ENCODE data around the gene ANKZF1. TPM values are rescaled to one million over a fixed set of nuclear protein-coding genes. Genes with fewer than 3 reads are reported as not detected.

The ANKZF1 gene
- polyA plus RNA-seq, 1 of the 3 experiments (the other 2 are of a cell fraction) = 22.3 TPM

GRCh38 chr2:219213026-219213415 lies 16.6 kb upstream of the ANKZF1 start:
- Histone ChIP-seq H3K9ac (no peak overlapping the region), H3K27ac (ENCODE audit: low read depth in 2 of 2, low read length in 1 of 2) (no peak overlapping the region), H3K36me3 (replicated peaks in 1 of 2; ENCODE audit: control insufficient read depth in 1 of 2, insufficient read depth in 2 of 2, low read length in 1 of 2) (peaks cover 22 to 62% of the 10 kb centered on the region in 2 experiments), H4K20me1 (ENCODE audit: insufficient read depth) (no peaks in the 10 kb centered on the region), H3K4me1 (ENCODE audit: control insufficient read depth in 1 of 2, insufficient read depth in 2 of 2, low read depth in 1 of 2, low read length in 1 of 2) (peaks cover 5 to 21% of the 10 kb centered on the region in 2 experiments; a peak in 3 of 4 replicates), H3F3A (replicated peaks; ENCODE audit: insufficient read depth) (peaks cover 13% of the 10 kb centered on the region), H3K4me3 (ENCODE audit: low read depth in 2 of 2, low read length in 1 of 2) (no peak overlapping the region), H3K27me3 (ENCODE audit: insufficient read depth) (no peaks in the 10 kb centered on the region), H3K79me2 (ENCODE audit: insufficient read depth) (no peaks in the 10 kb centered on the region), H3K4me2 (no peak overlapping the region), H3K9me3 (no peaks in the 10 kb centered on the region), H3K9me2 (no peaks in the 10 kb centered on the region), H2AFZ (ENCODE audit: low read depth) (no peak overlapping the region)
- ChIA-PET CTCF (interaction anchor here (0.5 to 3.4 kb wide), 5 partner anchors 12 to 179 kb away, joined by 3 to 22 read pairs (median 3); partner anchors contain the start of gene NHEJ1), POLR2A (interaction anchor here (0.8 kb wide), 1 partner anchor 12 kb away, joined by 3 read pairs; no protein-coding TSS in a partner anchor)
- WGBS (ENCODE audit: low lambda C conversion rate) = 95% methylated on average over 8 of the region's 8 CpGs
- DNase-seq = no peak
- TF ChIP-seq RAD21 (IDR thresholded peaks at IDR 0.05; ENCODE audit: low read length) = no peak
- TF ChIP-seq SIN3A (IDR thresholded peaks at IDR 0.05; ENCODE audit: borderline replicate concordance, low read depth, low read length) = no peak
- no peak for TF ChIP-seq MEF2A (IDR thresholded peaks at IDR 0.05; ENCODE audit: borderline replicate concordance, low read depth)
- TF ChIP-seq RFX5 (IDR thresholded peaks at IDR 0.05; ENCODE audit: low read length) = no peak
- no peak for TF ChIP-seq POLR2AphosphoS5 (IDR thresholded peaks at IDR 0.05; ENCODE audit: low read depth, low read length)
- no peak for TF ChIP-seq MXI1 (IDR thresholded peaks at IDR 0.05; ENCODE audit: low read depth, low read length)
- TF ChIP-seq RCOR1 (IDR thresholded peaks at IDR 0.05; ENCODE audit: low read length) = no peak
- TF ChIP-seq FOXJ3 (CRISPR knock-in tag; IDR thresholded peaks at IDR 0.05) = no peak
- no peak for TF ChIP-seq FOXM1 (IDR thresholded peaks at IDR 0.05; ENCODE audit: low read depth)
- TF ChIP-seq CTCF (IDR thresholded peaks at IDR 0.05) = no peak
- TF ChIP-seq, protein P1, sequence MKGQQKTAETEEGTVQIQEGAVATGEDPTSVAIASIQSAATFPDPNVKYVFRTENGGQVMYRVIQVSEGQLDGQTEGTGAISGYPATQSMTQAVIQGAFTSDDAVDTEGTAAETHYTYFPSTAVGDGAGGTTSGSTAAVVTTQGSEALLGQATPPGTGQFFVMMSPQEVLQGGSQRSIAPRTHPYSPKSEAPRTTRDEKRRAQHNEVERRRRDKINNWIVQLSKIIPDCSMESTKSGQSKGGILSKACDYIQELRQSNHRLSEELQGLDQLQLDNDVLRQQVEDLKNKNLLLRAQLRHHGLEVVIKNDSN (IDR thresholded peaks at IDR 0.05; ENCODE audit: borderline replicate concordance, low read depth) = no peak
- no peak for TF ChIP-seq GATA2 (CRISPR knock-in tag; IDR thresholded peaks at IDR 0.05)
- no peak for TF ChIP-seq EZH2phosphoT487 (IDR thresholded peaks at IDR 0.05; ENCODE audit: borderline replicate concordance, low read depth)

- Histone ChIP-seq H3K36me3 (replicated peaks in 1 of 2; ENCODE audit: control insufficient read depth in 1 of 2, insufficient read depth in 2 of 2, low read length in 1 of 2) (peaks cover 18 to 58% of the 10 kb centered on the region in 2 experiments), H3K27ac (ENCODE audit: low read depth in 2 of 2, low read length in 1 of 2) (no peak overlapping the region), H3K9me3 (no peaks in the 10 kb centered on the region), H3K79me2 (ENCODE audit: insufficient read depth) (no peaks in the 10 kb centered on the region), H3K4me2 (no peak overlapping the region), H3K27me3 (ENCODE audit: insufficient read depth) (no peaks in the 10 kb centered on the region), H4K20me1 (ENCODE audit: insufficient read depth) (no peaks in the 10 kb centered on the region), H3K9me2 (no peaks in the 10 kb centered on the region), H2AFZ (ENCODE audit: low read depth) (no peak overlapping the region), H3F3A (replicated peaks; ENCODE audit: insufficient read depth) (peaks cover 15% of the 10 kb centered on the region), H3K4me1 (ENCODE audit: control insufficient read depth in 1 of 2, insufficient read depth in 2 of 2, low read depth in 1 of 2, low read length in 1 of 2) (peaks cover 0 to 19% of the 10 kb centered on the region in 2 experiments; a peak in 1 of 4 replicates), H3K9ac (no peak overlapping the region), H3K4me3 (ENCODE audit: low read depth in 2 of 2, low read length in 1 of 2) (no peak overlapping the region)
- TF ChIP-seq RCOR1 (IDR thresholded peaks at IDR 0.05; ENCODE audit: low read length) = no peak
- no peak for TF ChIP-seq RFX5 (IDR thresholded peaks at IDR 0.05; ENCODE audit: low read length)
- no peak for TF ChIP-seq MXI1 (IDR thresholded peaks at IDR 0.05; ENCODE audit: low read depth, low read length)
- TF ChIP-seq FOXJ3 (CRISPR knock-in tag; IDR thresholded peaks at IDR 0.05) = no peak
- no peak for TF ChIP-seq POLR2AphosphoS5 (IDR thresholded peaks at IDR 0.05; ENCODE audit: low read depth, low read length)
- TF ChIP-seq FOXM1 (IDR thresholded peaks at IDR 0.05; ENCODE audit: low read depth) = no peak
- no peak for TF ChIP-seq RAD21 (IDR thresholded peaks at IDR 0.05; ENCODE audit: low read length)
- TF ChIP-seq, protein P2, sequence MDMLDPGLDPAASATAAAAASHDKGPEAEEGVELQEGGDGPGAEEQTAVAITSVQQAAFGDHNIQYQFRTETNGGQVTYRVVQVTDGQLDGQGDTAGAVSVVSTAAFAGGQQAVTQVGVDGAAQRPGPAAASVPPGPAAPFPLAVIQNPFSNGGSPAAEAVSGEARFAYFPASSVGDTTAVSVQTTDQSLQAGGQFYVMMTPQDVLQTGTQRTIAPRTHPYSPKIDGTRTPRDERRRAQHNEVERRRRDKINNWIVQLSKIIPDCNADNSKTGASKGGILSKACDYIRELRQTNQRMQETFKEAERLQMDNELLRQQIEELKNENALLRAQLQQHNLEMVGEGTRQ (IDR thresholded peaks at IDR 0.05; ENCODE audit: borderline replicate concordance, low read depth, low read length) = no peak
- no peak for TF ChIP-seq YY1 (IDR thresholded peaks at IDR 0.05; ENCODE audit: low read depth)
- CTCF ChIA-PET = interaction anchor here (1.5 to 3.4 kb wide), 4 partner anchors 13 to 81 kb away, joined by 3 to 22 read pairs (median 10); partner anchors contain the start of gene NHEJ1
- POLR2A ChIA-PET = interaction anchor here (0.8 kb wide), 1 partner anchor 13 kb away, joined by 3 read pairs; no protein-coding TSS in a partner anchor
- no peak for DNase-seq
- 97% methylated on average over 10 of the region's 10 CpGs for WGBS (ENCODE audit: low lambda C conversion rate)
Observed at GRCh38 chr2:219213486-219214071, 16.0 kb upstream of the ANKZF1 start.

All from SK-N-SH (cell line).